SIG-M5 treated with dmso at 0.1 percent for 504 hours (cell line): Measurements from ENCODE around the gene DLGAP5.

Experiments used
- DNase-seq: peaks from one replicate; lab custom pipeline; 2025; ENCODE audit not compliant: unreplicated experiment; lab: John Stamatoyannopoulos, UW

The DLGAP5 gene

DNA sequence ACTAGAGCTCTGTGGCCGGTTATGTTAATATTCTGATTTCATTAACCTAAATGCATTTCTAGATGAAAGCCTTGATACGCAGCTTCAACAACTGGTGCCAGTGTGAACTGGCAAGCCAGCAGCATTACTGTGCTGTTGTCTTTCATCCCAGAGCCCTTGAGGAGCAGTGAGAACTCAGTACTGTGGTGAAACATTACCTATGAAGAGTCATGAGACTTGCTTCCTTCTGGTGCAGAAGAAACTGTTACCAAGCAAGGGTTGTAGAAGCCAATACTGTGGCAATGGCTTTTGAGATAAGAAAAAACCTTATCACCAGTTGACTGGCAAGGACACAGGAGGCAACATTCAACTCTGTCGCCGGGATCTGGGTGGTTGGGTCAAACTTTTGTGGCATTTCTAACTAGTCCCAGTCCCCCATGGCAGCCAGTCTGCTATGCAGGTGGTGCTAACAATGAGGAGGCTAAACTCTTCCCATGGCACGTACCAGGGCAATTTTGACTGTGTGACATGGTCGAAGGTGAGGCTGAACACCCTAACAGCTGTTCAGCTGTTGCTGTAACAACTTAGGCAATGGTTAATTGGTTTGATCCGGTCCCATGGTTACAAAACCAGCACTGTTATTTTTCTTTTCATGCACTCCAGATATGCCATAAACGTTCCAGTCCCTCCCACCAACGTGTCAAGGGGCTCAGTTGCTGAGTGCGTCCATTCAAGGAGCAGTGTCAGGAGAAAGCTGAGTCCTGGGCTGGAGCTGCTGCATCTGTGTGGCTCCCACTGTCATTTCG lies 74.9 kb downstream of the DLGAP5 start:
- no peak for DNase-seq

DNA sequence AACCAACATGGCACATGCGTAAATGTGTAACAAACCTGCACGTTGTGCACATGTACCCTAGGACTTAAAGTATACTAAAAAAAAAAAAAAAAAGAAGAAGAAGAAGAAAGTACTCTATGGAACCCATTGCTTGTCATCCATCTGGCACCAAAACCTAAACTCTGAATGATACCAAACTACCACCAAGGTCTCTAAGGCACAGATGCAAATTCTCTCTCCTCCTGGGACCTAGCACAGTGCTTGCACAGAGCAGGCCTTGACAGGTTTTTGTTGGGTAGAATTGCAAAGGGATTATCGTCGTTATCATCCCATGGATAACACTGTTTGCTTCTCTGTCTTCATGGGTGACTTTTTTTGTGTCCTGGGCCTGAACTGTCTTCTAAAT lies 75.5 kb downstream of the DLGAP5 start:
- DNase-seq = no peak

DNA sequence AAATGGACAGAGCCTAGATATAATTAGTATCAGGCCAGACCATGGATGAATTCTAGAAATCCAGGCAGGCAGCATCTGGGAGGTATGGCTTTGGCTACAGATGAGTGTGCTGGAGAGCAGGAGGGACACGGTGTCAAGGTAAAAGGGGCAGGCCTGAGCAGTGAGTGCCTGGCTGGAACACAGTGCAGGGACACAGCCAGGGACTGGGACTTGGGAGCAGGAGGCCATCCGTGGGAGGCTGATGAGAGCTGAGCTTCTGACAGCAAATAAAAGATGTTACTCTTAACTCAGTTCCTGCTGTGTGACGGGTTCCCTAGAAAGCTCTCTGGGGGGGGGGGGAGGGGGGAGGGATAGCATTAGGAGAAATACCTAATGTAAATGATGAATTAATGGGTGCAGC lies 75.9 kb downstream of the DLGAP5 start:
- no peak for DNase-seq

DNA sequence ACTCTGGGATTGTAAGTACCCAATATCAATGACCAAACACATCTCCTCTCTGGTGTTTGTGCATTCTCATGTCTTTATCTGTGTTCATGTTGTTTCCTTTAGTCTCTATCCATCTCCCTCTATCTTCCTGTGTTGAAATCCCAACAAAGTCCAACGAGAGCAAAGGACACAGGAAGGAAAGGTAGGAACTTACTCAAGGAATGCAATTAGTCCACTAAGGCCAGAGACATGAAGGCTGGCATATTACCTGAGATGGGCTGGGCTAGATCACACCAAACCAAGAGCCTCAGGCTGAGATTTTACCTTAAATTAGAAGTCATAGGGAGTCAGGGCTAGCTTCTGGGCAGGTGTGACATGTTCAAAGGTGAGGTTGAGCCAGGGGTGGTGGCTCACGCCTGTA lies 76.7 kb downstream of the DLGAP5 start:
- no peak for DNase-seq

DNA sequence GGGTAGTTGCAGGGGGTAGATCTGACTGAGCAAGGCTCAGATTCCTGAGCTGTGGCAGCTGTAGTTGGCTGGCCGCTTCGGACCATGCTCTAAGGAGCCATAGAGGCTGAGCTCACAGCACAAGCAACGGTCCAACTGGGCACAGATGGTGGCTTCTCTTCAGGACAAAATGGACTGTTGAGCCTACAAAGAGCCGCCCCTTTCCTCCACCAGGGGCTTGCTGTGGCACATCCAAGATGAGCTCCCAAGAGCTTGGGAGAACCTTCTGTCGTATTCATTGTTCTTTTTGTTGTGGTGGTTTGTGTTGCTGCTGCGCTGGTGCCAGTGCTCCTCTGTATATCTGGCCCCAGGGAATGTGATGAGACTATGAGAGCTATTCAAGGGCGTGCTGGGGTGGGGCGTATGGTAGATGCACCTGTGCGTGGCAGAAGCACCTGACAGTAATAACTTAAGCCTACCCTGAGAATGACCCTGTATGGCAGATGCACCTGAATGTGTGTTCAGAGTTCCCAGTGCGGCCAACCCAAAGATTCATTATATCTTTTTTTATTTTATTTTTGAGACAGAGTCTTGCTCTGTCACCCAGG lies 80.2 kb downstream of the DLGAP5 start:
- DNase-seq = no peak

DNA sequence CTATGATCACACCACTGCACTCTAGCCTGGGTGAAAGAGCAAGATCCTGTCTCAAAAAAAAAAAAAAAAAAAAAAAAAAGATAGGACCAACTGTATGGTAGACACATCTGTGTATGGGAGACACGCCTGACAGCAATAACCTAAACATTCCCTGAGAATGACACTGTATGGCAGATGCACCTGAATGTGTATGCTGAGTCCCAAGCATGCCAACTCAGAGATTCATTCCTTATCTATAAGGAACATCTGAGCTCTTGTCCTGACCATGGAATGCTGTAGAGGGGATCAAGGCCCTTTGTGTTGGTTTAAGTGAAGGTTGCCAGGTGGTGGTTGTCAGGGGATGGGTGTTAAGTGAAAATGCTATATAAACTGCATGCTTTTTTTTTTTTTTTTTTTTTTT lies 81.5 kb downstream of the DLGAP5 start:
- DNase-seq = no peak

DNA sequence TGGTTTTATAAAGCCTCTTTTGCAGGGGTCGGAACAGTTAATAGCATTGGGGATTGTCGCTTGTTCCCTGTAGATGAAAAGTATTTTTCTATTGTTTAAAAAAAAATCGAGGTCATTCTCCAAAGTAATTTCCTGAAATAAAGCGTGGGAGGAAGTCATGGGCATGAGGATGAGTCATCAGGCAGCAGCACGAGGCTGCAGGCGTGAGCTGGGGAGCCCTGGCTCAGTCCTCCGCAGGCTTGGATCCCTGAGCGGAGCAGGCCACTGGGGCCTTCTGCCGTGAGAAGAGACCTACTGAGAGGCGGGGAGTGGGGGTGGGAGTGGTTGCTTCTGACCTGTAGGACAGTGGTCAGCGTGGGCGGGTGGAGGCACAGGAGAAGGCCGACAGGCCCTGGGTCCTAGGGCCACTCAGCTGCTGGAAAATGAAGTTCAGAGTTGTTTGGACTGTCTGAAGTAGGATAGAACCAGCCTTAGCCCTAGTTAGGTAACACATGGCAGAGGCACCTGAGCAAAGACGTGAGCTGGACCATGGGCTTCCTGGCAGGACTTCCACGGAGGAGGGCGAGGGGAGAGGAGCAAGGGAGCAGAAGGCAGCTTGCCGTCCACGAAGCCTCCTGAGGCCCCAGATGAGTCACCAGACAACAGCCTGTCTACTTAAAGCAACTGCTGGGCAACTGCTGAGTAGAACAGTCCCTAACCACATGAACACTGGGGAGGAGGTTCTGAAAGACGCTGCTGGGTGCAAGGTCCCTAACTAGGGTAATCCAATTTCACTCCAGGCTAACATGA lies 83.4 kb downstream of the DLGAP5 start:
- DNase-seq = peak; percentile 22

DNA sequence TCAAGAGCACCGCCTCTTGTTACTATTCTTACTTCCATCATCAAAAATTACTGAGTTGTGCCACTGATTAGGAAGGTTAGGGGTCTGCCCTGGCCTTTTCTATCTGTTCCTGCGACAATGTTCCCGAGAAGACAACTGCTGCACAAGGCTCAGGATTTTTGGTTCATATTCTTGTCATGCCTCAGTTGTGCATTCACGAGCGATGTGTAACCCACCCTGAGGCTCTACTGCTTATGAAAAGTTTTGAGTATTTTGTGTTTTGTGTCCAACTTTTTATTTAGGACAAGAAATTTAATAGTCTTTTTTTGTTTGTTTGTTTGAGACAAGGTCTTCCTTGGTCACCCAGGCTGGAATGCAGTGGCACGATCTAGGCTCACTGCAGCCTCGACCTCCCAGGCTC lies 85.4 kb downstream of the DLGAP5 start:
- DNase-seq = no peak

DNA sequence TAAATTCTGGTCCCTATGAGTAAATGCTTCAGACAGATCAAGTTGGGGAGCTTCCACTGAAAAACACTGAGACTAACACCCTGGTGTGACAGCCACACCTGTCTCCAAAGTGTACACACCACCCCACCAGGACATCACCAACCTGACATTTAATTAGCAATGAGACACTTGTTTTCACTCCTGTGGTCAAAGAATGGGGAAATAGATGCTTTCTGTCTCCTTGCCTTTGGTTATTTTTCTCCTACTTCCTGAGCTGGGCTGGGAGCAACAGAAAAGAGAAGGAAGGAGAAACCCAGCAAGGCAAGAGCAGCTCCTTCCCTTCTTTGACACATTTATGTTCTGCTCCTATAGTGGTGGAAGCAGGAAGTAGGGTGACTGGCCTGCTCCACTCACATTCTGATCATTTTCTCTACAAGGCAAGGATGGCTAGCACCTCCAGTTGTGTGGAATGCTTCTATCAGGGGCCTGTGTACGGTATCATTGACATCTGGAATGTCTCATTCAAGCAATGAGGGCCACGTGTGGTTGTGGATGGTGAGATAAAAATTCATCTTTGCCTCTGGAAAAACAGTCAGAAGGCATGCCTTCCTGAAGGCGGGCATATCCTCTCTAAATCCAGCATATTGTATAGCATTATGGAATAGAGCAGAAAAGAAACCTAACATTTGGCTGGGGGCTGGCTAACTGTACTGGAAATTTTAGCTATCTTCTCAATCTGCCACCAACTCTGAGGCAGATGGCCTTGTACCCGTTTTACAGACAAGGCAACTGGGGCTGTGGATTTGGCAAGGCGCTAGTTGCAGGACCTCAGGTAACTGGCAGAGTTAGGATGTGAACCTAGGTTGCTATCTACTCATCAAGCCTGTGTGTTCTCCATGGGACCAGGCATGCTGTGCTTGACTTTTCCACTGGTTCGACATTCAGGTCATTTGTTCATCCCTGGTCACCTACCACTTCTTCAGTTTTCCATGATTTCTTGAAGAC lies 87.1 kb downstream of the DLGAP5 start:
- peak; percentile 84 for DNase-seq

DNA sequence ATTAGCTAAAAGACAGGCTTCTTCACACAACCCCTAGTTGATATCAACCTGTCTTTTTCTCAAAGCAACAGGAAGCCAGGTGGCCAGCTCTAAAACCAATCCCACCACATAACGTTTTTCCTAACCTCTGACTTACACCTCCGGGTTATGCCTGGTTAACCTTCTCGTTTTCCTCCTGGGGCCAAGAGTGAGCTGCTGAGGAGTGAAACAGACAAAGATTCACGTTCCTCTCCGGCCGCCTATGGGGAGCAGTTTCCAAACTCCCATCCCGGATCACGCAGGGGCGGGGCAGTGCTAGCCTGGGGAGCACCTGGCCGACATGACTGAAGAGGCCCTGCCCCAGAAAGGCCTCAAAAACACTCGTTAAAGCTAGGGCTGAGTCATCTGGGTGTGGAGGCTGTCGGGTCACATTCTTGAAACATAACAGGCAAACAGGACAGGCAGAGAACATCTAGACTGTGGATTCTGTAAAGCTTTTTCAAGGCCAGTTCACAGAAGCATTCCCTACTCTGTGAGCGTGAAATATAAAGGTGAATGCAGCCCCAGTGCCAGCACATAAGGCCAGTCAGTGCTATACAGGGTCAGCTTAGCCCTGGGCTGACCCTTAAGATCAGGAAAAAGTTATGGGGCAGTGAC lies 88.3 kb downstream of the DLGAP5 start:
- peak; percentile 83 for DNase-seq

DNA sequence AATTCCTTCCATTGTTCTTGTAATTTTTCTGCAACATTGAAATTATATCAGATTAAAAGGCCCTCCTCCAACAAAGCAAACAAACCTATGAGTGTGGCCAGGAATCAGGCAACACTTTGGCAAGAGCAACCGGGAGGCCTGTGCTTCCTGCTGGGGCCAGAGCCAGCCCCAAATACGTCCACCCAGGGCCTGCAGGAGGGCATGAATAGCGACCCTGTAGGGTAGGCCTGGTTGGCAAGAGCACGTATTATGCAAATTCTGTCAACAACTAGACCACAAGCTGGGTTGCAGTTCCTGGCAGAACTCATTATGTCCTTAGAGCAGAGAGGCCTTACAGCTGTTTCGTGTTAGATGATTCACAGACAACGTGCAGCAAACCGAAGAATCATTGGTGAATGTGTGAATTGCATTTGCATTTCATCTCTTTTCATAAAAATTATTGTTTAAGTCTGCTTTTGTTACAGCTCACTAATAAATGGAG lies 89.2 kb downstream of the DLGAP5 start:
- DNase-seq = peak; percentile 85

DNA sequence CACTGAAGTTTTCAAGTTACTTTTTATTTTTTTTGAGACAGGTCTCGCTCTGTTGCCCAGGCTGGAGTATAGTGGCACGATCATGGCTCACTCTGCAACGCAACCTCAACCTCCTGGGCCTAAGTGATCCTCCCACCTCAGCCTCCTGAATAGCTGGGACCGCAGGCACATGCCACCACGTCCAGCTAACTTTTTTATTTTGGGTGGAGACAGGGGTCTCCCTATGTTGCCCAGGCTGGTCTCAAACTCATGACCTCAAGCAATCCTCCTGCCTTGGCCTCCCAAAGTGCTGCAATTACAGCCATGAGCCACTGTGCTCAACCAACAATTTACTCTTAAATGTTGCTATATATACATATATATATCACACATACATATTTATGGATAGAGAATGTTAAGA lies 89.7 kb downstream of the DLGAP5 start:
- DNase-seq = no peak

DNA sequence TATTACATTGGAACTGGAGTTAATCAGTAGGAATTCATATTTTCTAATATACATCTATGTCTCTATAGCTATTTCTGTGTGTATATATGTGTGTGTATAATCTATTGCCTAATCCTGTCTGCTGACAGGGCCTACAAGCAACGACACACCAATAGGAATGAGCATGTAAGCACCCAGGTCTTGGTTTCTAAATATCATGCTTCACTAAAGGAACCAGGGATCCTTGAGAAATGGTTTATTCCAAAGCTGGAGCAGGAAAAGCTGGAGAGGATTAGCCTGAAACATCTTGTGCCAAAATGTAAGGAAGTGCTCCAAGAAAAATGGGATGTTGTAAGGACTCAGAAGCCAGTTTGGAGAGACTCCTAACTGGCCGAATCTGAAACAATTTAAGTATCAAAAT lies 91.6 kb downstream of the DLGAP5 start:
- DNase-seq = peak; percentile 11

DNA sequence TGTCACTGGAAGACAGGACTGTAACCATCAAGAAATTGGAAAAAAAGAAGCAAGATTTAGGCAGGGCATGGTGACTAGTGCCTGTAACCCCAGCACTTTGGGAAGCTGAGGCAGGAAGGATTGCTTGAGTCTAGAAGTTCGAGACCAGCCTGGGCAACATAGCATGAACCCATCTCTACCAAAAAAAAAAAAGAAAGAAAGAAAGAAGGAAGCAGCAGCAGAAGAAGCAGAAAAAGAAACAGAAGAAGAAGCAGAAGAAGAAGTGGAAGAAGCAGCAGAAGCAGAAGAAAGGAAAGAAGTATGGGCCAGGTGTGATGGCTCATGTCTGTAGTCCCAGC lies 92.9 kb downstream of the DLGAP5 start:
- DNase-seq = no peak
